ENCODE data around the gene LDHD. TPM values are rescaled to one million over a fixed set of nuclear protein-coding genes. Genes with fewer than 3 reads are reported as not detected.

Gene LDHD
- total RNA-seq, 5 donors from 2014 or later (not counting 1 experiment from before 2014, with no cell fraction given): 0.13 to 0.47 (median 0.26) TPM; not detected in 2

- Histone ChIP-seq H3K4me3 (ENCODE audit: control insufficient read depth in 1 of 2, extremely low read depth in 1 of 2, low read length in 1 of 2) (no peak overlapping the region), H3K27me3 (replicated peaks in 1 of 2; ENCODE audit: control insufficient read depth in 2 of 2, extremely low read depth in 1 of 2, insufficient read depth in 2 of 2, low read length in 1 of 2) (no peaks in the 10 kb centered on the region), H3K4me1 (ENCODE audit: control insufficient read depth in 1 of 2, extremely low read depth in 1 of 2, insufficient read depth in 2 of 2, low read length in 2 of 2) (peaks cover 21 to 25% of the 10 kb centered on the region in 2 experiments), H3K9me3 (no peaks in the 10 kb centered on the region), H3K27ac (ENCODE audit: low read length) (no peak overlapping the region), H3K36me3 (ENCODE audit: control insufficient read depth in 2 of 2, extremely low read depth in 1 of 2, insufficient read depth in 1 of 2, low read length in 1 of 2) (no peaks in the 10 kb centered on the region)
- no peak for DNase-seq
- no peak overlapping the region for H3K27ac Mint-ChIP-seq
- H3K4me3 Mint-ChIP-seq: no peak overlapping the region
- ChIA-PET POLR2A (no interaction called here), CTCF (interaction anchor here in 1 of 2 donors (0.5 kb wide), 1 partner anchor 267 kb away, joined by 3 read pairs; no protein-coding TSS in a partner anchor)
- ATAC-seq (replicated peaks in 1 of 4): no peak
- no peaks in the 10 kb centered on the region for H3K27me3 Mint-ChIP-seq
- 97% methylated on average over 5 of the region's 8 CpGs for WGBS (ENCODE audit: insufficient coverage)
- peaks cover 14% of the 10 kb centered on the region for H3K36me3 Mint-ChIP-seq
- H3K4me1 Mint-ChIP-seq: peaks cover 35 to 47% (median 43%) of the 10 kb centered on the region in 3 donors
- H3K9me3 Mint-ChIP-seq: no peaks in the 10 kb centered on the region
Observed at GRCh38 chr16:75080205-75081029, 36.2 kb downstream of the LDHD start.

- Histone ChIP-seq H3K4me3 (ENCODE audit: control insufficient read depth in 1 of 2, extremely low read depth in 1 of 2, low read length in 1 of 2) (no peak overlapping the region), H3K4me1 (ENCODE audit: control insufficient read depth in 1 of 2, extremely low read depth in 1 of 2, insufficient read depth in 2 of 2, low read length in 2 of 2) (peaks cover 30 to 35% of the 10 kb centered on the region in 2 experiments), H3K9me3 (no peaks in the 10 kb centered on the region), H3K27me3 (replicated peaks in 1 of 2; ENCODE audit: control insufficient read depth in 2 of 2, extremely low read depth in 1 of 2, insufficient read depth in 2 of 2, low read length in 1 of 2) (no peaks in the 10 kb centered on the region), H3K27ac (ENCODE audit: low read length) (no peak overlapping the region), H3K36me3 (ENCODE audit: control insufficient read depth in 2 of 2, extremely low read depth in 1 of 2, insufficient read depth in 1 of 2, low read length in 1 of 2) (no peaks in the 10 kb centered on the region)
- POLR2A ChIA-PET: no interaction called here
- no peak overlapping the region for H3K27ac Mint-ChIP-seq
- peaks cover 5% of the 10 kb centered on the region for H3K36me3 Mint-ChIP-seq
- CTCF ChIA-PET: interaction anchor here in 1 of 2 donors (0.5 to 0.6 kb wide), 2 partner anchors 22 to 266 kb away, joined by 3 to 4 read pairs; no protein-coding TSS in a partner anchor
- WGBS (ENCODE audit: insufficient coverage): 96% methylated on average over 4 of the region's 7 CpGs
- H3K27me3 Mint-ChIP-seq: no peaks in the 10 kb centered on the region
- no peaks in the 10 kb centered on the region for H3K9me3 Mint-ChIP-seq
- no peak for ATAC-seq (replicated peaks in 1 of 4)
- H3K4me3 Mint-ChIP-seq: no peak overlapping the region
- peaks cover 43 to 54% (median 45%) of the 10 kb centered on the region in 3 donors for H3K4me1 Mint-ChIP-seq
- DNase-seq: no peak
Observed at GRCh38 chr16:75079346-75079926, 37.1 kb downstream of the LDHD start.

- ChIA-PET CTCF (no interaction called here), POLR2A (no interaction called here)
- Mint-ChIP-seq H3K36me3 (peaks cover 5% of the 10 kb centered on the region), H3K4me3 (no peak overlapping the region), H3K27ac (peak overlapping the region in 1 of 2 donors; percentile 68), H3K9me3 (no peaks in the 10 kb centered on the region), H3K27me3 (no peaks in the 10 kb centered on the region), H3K4me1 (peaks cover 45 to 55% (median 48%) of the 10 kb centered on the region in 3 donors)
- WGBS (ENCODE audit: insufficient coverage): 98% methylated on average over 6 of the region's 8 CpGs
- H3K9me3 ChIP-seq: no peaks in the 10 kb centered on the region
- ATAC-seq (replicated peaks in 1 of 4): no peak
- H3K27me3 ChIP-seq (replicated peaks in 1 of 2; ENCODE audit: control insufficient read depth in 2 of 2, extremely low read depth in 1 of 2, insufficient read depth in 2 of 2, low read length in 1 of 2): no peaks in the 10 kb centered on the region
- H3K4me3 ChIP-seq (ENCODE audit: control insufficient read depth in 1 of 2, extremely low read depth in 1 of 2, low read length in 1 of 2): no peak overlapping the region
- DNase-seq: no peak
- H3K27ac ChIP-seq (ENCODE audit: low read length): no peak overlapping the region
- no peaks in the 10 kb centered on the region for H3K36me3 ChIP-seq (ENCODE audit: control insufficient read depth in 2 of 2, extremely low read depth in 1 of 2, insufficient read depth in 1 of 2, low read length in 1 of 2)
- peaks cover 34 to 41% of the 10 kb centered on the region in 2 experiments for H3K4me1 ChIP-seq (ENCODE audit: control insufficient read depth in 1 of 2, extremely low read depth in 1 of 2, insufficient read depth in 2 of 2, low read length in 2 of 2)
Observed at GRCh38 chr16:75078886-75079285, 37.7 kb downstream of the LDHD start.

GRCh38 chr16:75075688-75076268 is 40.8 kb downstream of the LDHD start:
- H3K36me3 ChIP-seq (ENCODE audit: control insufficient read depth in 2 of 2, extremely low read depth in 1 of 2, insufficient read depth in 1 of 2, low read length in 1 of 2): no peaks in the 10 kb centered on the region
- no peak for DNase-seq
- H3K27me3 ChIP-seq (replicated peaks in 1 of 2; ENCODE audit: control insufficient read depth in 2 of 2, extremely low read depth in 1 of 2, insufficient read depth in 2 of 2, low read length in 1 of 2): no peaks in the 10 kb centered on the region
- Mint-ChIP-seq H3K4me1 (peaks cover 53 to 63% (median 60%) of the 10 kb centered on the region in 3 donors), H3K27ac (peak overlapping the region; percentile 87 to 89), H3K27me3 (no peaks in the 10 kb centered on the region), H3K36me3 (peaks cover 5% of the 10 kb centered on the region), H3K4me3 (peak overlapping the region; percentile 32 to 66 (median 55)), H3K9me3 (no peaks in the 10 kb centered on the region)
- POLR2A ChIA-PET: interaction anchor here in 1 of 2 donors (0.6 kb wide), 1 partner anchor 91 kb away, joined by 8 read pairs; the partner anchor contains the start of gene WDR59
- H3K4me3 ChIP-seq (ENCODE audit: control insufficient read depth in 1 of 2, extremely low read depth in 1 of 2, low read length in 1 of 2): peak overlapping the region; percentile 10 to 17
- WGBS (ENCODE audit: insufficient coverage): 27% methylated on average over 2 of the region's 3 CpGs
- no peaks in the 10 kb centered on the region for H3K9me3 ChIP-seq
- peak overlapping the region; percentile 62 for H3K27ac ChIP-seq (ENCODE audit: low read length)
- no peak for ATAC-seq (replicated peaks in 1 of 4)
- peaks cover 38 to 50% of the 10 kb centered on the region in 2 experiments for H3K4me1 ChIP-seq (ENCODE audit: control insufficient read depth in 1 of 2, extremely low read depth in 1 of 2, insufficient read depth in 2 of 2, low read length in 2 of 2)
- CTCF ChIA-PET: interaction anchor here in 1 of 2 donors (1.1 to 3.1 kb wide), 6 partner anchors 23 to 375 kb away, joined by 3 to 27 read pairs (median 8); partner anchors contain the start of genes MLKL, WDR59 and ZNRF1

- Histone ChIP-seq H3K4me3 (ENCODE audit: control insufficient read depth in 1 of 2, extremely low read depth in 1 of 2, low read length in 1 of 2) (peak overlapping the region; percentile 10 to 17), H3K9me3 (no peaks in the 10 kb centered on the region), H3K27ac (ENCODE audit: low read length) (peak overlapping the region; percentile 62), H3K27me3 (replicated peaks in 1 of 2; ENCODE audit: control insufficient read depth in 2 of 2, extremely low read depth in 1 of 2, insufficient read depth in 2 of 2, low read length in 1 of 2) (no peaks in the 10 kb centered on the region), H3K4me1 (ENCODE audit: control insufficient read depth in 1 of 2, extremely low read depth in 1 of 2, insufficient read depth in 2 of 2, low read length in 2 of 2) (peaks cover 40 to 50% of the 10 kb centered on the region in 2 experiments), H3K36me3 (ENCODE audit: control insufficient read depth in 2 of 2, extremely low read depth in 1 of 2, insufficient read depth in 1 of 2, low read length in 1 of 2) (no peaks in the 10 kb centered on the region)
- peaks cover 60 to 68% (median 66%) of the 10 kb centered on the region in 3 donors for H3K4me1 Mint-ChIP-seq
- CTCF ChIA-PET: interaction anchor here (0.5 to 3.1 kb wide), 9 partner anchors 10 to 576 kb away, joined by 3 to 27 read pairs (median 7); partner anchors contain the start of genes MLKL (in 1 of the 2), WDR59 (in 1 of the 2) and ZNRF1 (in 1 of the 2)
- peaks cover 5% of the 10 kb centered on the region for H3K36me3 Mint-ChIP-seq
- H3K4me3 Mint-ChIP-seq: peak overlapping the region; percentile 32 to 66 (median 55)
- 0% methylated on average over 2 of the region's 12 CpGs for WGBS (ENCODE audit: insufficient coverage)
- DNase-seq (peak; percentile 65 to 90 (median 82)), ATAC-seq (replicated peaks in 1 of 4) (peak; percentile 99 to 100 (median 99))
- POLR2A ChIA-PET: interaction anchor here in 1 of 2 donors (0.6 kb wide), 1 partner anchor 90 kb away, joined by 8 read pairs; the partner anchor contains the start of gene WDR59
- no peaks in the 10 kb centered on the region for H3K27me3 Mint-ChIP-seq
- no peaks in the 10 kb centered on the region for H3K9me3 Mint-ChIP-seq
- H3K27ac Mint-ChIP-seq: peak overlapping the region; percentile 87 to 89
Observed at GRCh38 chr16:75074920-75075687, 41.5 kb downstream of the LDHD start.
